ENCODE data around the gene ZNF792.
"Not testable (repeated sequence)": the region's sequence is repeated elsewhere in the genome, so short reads cannot be mapped to it uniquely, and the experiment has no call there.

Gene ZNF792

DNA sequence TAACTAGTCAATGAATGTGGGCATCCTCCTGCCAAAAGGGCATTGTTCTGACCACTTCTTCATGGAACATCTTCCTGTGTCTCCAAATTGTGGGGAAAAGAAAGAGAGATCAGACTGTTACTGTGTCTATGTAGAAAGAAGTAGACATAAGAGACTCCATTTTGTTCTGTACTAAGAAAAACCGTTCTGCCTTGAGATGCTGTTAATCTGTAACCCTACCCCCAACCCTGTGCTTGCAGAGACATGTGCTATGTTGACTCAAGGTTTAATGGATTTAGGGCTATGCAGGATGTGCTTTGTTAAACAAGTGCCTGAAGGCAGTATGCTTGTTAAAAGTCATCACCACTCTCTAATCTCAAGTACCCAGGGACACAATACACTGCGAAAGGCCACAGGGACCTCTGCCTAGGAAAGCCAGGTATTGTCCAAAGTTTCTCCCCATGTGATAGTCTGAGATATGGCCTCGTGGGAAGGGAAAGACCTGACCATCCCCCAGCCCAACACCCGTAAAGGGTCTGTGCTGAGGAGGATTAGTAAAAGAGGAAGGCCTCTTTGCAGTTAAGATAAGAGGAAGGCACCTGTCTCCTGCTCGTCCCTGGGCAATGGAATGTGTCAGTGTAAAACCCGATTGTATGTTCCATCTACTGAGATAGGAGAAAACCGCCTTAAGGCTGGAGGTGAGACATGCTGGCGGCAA lies 43.8 kb downstream of the ZNF792 start:
- DNase-seq, result not testable (repeated sequence)

DNA sequence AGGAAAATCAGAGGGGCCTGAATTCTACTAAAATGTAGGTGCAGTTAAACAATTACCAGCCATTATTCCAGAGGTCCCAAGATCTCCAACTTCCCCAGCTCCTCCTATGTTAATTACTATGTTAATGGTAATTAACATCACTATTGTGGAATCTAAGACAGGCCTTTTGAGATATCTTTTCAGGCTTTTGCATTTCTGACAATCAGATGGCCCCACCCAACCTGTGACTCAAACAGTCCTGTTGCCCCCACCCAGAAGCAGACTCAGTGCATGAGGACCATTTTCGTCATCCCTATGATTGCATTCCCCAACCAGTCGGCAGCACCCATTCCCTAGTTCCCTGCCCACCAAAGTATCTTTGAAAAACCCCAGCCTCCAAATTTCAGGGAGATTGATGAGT lies 45.8 kb downstream of the ZNF792 start:
- DNase-seq, result no peak

DNA sequence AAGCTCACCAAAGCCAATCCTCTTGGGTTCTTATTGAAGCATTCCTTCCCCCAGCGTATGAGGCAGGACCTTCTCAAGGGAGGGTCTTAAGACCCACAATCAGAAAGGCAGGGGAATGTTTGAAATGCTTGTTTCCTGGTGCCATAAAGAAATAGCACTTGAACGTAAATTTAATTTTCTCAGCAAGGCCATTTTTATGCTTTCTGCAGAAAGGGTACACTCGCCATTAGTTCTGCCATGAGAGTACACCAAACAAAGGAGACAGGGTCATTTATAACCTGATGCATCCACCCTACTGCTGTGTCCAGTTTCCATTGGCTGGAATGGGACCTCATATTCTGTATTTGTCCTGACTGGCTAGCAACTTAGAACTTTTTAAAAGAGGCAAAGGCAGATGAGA lies 46.9 kb downstream of the ZNF792 start:
- not testable (repeated sequence) for DNase-seq

DNA sequence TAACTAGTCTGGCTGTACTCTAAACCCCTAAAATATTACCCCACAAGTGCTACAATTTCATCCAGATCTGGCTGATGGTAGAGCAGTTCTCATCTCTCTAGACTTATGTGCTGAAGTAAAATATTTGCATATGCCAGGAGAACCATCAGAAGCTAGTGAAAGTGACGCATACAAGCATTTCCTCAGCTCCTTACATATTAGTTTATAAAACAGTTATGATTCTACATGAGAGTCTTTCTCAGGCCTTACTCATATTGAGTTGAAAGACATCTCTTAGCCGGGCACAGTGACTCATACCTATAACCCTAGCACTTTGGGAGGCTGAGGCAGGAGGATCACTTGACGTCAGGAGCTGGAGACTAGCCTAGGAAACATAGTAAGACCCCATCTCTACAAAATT lies 53.3 kb downstream of the ZNF792 start:
- no peak for DNase-seq

All from stimulated activated CD4-positive, alpha-beta T cell treated with anti-CD3 and anti-CD28 coated beads, Interleukin-4, amount 100 ng/mL, for 24 hours (primary cell).